Upper lobe of left lung (tissue), 6 donors: Measurements from ENCODE around the gene RNFT2. TPM values are rescaled to one million over a fixed set of nuclear protein-coding genes. Genes with fewer than 3 reads are reported as not detected.
"Not testable (repeated sequence)": the region's sequence is repeated elsewhere in the genome, so short reads cannot be mapped to it uniquely, and the experiment has no call there.

ENCODE experiments used
- ATAC-seq, 2 donors: fragments of 200-7000 bp; cut with Tn5 transposase; one replicate each; pipeline ENCODE4 v1.9.1; 2022; ENCODE audit warnings: mild to moderate bottlenecking in 2 of 2, moderate library complexity in 2 of 2; ENCODE audit not compliant: low FRiP score in 2 of 2
- DNase-seq, 2 donors: peaks; one replicate each; pipeline ENCODE4 v3.0.0-alpha.2; 2019 to 2020
- H3K27ac ChIP-seq, 4 donors: fragments of 200-600 bp; sonication (generic); one replicate each; pipeline ENCODE4 v1.5.1; 2016 to 2019
- H3K27me3 ChIP-seq, 4 donors: fragments of 200-600 bp; sonication (generic); one replicate each; pipeline ENCODE4 v1.5.1; 2017 to 2019
- H3K36me3 ChIP-seq, 4 donors: fragments of 200-600 bp; sonication (generic); one replicate each; pipeline ENCODE4 v1.5.1; 2016 to 2019
- H3K4me1 ChIP-seq, 4 donors: fragments of 200-600 bp; sonication (generic); one replicate each; pipeline ENCODE4 v1.5.1; 2018 to 2019
- H3K4me3 ChIP-seq, 4 donors: fragments of 200-600 bp; sonication (generic); one replicate each; pipeline ENCODE4 v1.5.1; 2017 to 2019; ENCODE audit warnings: mild to moderate bottlenecking in 2 of 4, moderate library complexity in 1 of 4
- H3K9me3 ChIP-seq, 4 donors: fragments of 200-600 bp; sonication (generic); one replicate each; pipeline ENCODE4 v1.5.1; 2018 to 2019
- EP300 ChIP-seq, 4 donors: sonication (generic); formaldehyde crosslinking; IDR thresholded peaks; one replicate each; pipeline ENCODE4 v1.5.1; 2017; ENCODE audit warnings: antibody characterized with exemption in 4 of 4, control low read depth in 2 of 4
- POLR2A ChIP-seq, 4 donors: fragments of 450-650 bp; IDR thresholded peaks; one replicate each; pipeline ENCODE4 v1.5.1; 2016 to 2017; ENCODE audit warnings: antibody characterized with exemption in 4 of 4, mild to moderate bottlenecking in 2 of 4
- POLR2AphosphoS5 ChIP-seq, 2 donors: sonication (generic); formaldehyde crosslinking; IDR thresholded peaks; one replicate each; pipeline ENCODE4 v1.5.1; 2017; ENCODE audit warnings: antibody characterized with exemption in 2 of 2
- WGBS, 2 donors: methylation state at CpG; one replicate each; pipeline ENCODE4 v1.1.5; 2017 to 2018; 5-methylcytosine and 5-hydroxymethylcytosine counted together
- total RNA-seq, 6 donors: library from RNA; depleted of rRNA in 4 of 6; stranded (reverse); fragments of >200 nt in 4 of 6; gene quantifications; one replicate each; pipeline versions ENCODE4 v1.1.0 to v1.2.1, GENCODE V29; 2016 to 2021
- TF ChIP-seq, protein P1 (sequence below), 6 experiments: fragments of 450-650 bp in 4 of 6; fragments of 200-600 bp in 2 of 6; sonication (generic) in 2 of 6; IDR thresholded peaks; one replicate each; pipeline ENCODE4 v1.5.1; 2016 to 2019; ENCODE audit warnings: antibody characterized with exemption in 6 of 6
- donor health status: DM: no; HTN: no; CAD: no; lungs with moderate emphysema.
- donor health status: DM: no; HTN: yes; CAD: no; lungs with severe emphysema.

RNFT2 gene
- total RNA-seq, 6 donors from 2014 or later, result 0.91 to 4.8 (median 2.1) TPM

DNA sequence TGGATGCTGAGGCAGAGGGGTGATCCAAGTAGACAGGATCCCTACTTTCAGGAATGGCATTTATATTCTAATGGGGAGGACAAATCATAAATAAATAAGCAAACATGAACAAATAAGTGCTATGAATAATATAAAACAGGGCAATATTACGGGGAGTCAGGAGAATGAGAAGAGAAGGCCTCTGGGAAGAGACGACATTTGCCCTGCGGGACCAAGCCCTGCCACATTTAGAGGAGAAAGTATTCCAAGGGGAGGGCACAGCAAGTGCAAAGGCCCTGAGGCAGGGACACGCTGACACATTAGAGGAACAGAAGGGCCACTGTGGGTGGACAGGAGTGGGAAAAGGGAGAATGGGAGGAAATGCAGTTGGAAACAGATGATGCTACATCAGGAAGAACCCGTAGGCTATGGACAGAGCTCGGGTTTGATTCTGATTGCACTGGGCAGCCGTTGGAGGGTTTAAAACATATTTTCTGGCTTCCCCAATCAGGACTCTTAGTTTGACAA lies 1.3 kb downstream of the RNFT2 start:
- Histone ChIP-seq H3K4me1 (peaks cover 11 to 20% (median 17%) of the 10 kb centered on the region in 4 donors), H3K27me3 (no peaks in the 10 kb centered on the region), H3K9me3 (no peaks in the 10 kb centered on the region), H3K36me3 (peaks cover 0 to 8% (median 4%) of the 10 kb centered on the region in 4 donors), H3K4me3 (no peak overlapping the region), H3K27ac (no peak overlapping the region)
- DNase-seq (no peak), ATAC-seq (no peak)
- 80 to 88% methylated on average over 7 of the region's 7 CpGs for WGBS, 2 donors
- TF ChIP-seq POLR2A (IDR thresholded peaks at IDR 0.05), result no peak

DNA sequence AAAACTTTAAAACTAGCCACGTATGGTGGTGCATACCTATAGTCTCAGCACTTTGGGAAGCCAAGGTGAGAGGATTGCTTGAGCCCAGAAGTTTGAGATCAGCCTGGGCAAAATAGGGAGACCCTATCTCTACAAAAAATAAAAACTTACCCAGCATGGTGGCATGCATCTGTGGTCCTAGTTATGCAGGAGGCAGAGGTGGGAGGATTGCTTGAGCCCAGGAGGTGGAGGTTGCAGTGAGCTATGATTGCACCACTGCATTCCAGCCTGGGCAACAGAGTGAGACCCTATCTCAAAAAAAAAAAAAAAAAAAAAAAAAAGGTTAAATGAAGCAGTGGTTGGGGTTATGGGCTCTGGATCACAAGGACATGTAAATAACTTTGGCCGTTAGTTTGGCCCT lies 4.7 kb downstream of the RNFT2 start:
- H3K4me1 ChIP-seq, H3K4me3 ChIP-seq, H3K36me3 ChIP-seq, DNase-seq, H3K27me3 ChIP-seq, ATAC-seq, H3K27ac ChIP-seq, H3K9me3 ChIP-seq: not testable (repeated sequence)
- 69 to 87% methylated on average over 2 of the region's 2 CpGs for WGBS, 2 donors

DNA sequence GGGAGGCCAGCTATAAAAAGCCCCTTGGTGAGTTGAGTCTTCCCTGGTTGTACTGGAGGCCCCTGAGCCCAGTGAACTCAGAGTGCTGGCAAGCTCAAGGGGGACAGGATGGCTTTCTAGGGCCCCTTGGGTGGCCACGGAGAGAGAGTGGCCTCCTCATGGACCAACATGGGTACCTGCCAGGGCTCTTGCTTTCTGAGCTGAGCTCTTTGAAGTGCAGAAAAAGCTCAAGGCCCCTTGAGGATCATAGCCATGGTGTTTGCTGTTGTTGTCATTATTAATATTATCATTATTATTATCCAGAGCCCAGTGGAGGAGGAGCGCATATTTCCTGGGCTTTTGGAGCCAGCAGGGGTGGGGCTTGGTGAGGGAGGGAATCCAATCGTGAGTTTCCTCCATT lies 6.7 kb downstream of the RNFT2 start:
- Histone ChIP-seq H3K27me3 (no peaks in the 10 kb centered on the region), H3K27ac (no peak overlapping the region), H3K36me3 (no peaks in the 10 kb centered on the region), H3K4me1 (no peaks in the 10 kb centered on the region), H3K9me3 (no peaks in the 10 kb centered on the region), H3K4me3 (no peak overlapping the region)
- 32 to 50% methylated on average over 3 of the region's 3 CpGs for WGBS, 2 donors
- no peak for ATAC-seq
- no peak for DNase-seq
- TF ChIP-seq, protein P1, sequence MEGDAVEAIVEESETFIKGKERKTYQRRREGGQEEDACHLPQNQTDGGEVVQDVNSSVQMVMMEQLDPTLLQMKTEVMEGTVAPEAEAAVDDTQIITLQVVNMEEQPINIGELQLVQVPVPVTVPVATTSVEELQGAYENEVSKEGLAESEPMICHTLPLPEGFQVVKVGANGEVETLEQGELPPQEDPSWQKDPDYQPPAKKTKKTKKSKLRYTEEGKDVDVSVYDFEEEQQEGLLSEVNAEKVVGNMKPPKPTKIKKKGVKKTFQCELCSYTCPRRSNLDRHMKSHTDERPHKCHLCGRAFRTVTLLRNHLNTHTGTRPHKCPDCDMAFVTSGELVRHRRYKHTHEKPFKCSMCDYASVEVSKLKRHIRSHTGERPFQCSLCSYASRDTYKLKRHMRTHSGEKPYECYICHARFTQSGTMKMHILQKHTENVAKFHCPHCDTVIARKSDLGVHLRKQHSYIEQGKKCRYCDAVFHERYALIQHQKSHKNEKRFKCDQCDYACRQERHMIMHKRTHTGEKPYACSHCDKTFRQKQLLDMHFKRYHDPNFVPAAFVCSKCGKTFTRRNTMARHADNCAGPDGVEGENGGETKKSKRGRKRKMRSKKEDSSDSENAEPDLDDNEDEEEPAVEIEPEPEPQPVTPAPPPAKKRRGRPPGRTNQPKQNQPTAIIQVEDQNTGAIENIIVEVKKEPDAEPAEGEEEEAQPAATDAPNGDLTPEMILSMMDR (IDR thresholded peaks at IDR 0.05), result no peak

DNA sequence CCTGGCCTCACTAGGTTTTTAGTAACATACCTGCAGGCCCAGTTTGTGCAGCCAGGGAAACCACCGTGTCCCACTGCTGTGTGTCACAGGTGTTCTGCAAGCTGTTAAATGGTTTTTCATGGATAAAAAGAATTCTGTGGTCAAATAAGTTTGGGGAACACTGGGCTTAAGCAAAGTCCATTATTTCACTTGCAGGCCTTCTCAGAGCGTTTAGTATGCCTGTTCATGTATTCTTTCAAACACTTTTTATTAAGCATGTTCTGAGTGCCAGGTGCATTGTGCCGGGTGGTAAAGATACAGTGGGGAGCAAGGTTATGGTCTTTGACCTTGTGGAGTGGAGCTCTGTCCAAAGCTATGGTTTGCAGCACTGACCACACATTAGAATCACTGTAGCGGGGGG lies 7.4 kb downstream of the RNFT2 start:
- H3K27me3 ChIP-seq, result no peaks in the 10 kb centered on the region
- 96% methylated on average over 4 of the region's 4 CpGs for WGBS, 2 donors
- no peaks in the 10 kb centered on the region for H3K4me1 ChIP-seq
- no peak for TF ChIP-seq POLR2AphosphoS5 (IDR thresholded peaks at IDR 0.05)
- no peak for TF ChIP-seq POLR2A (IDR thresholded peaks at IDR 0.05)
- TF ChIP-seq, protein P1 (IDR thresholded peaks at IDR 0.05), result no peak
- no peak for TF ChIP-seq EP300 (IDR thresholded peaks at IDR 0.05)
- DNase-seq (no peak), ATAC-seq (no peak)
- H3K9me3 ChIP-seq, result no peaks in the 10 kb centered on the region
- H3K4me3 ChIP-seq, result no peak overlapping the region
- no peaks in the 10 kb centered on the region for H3K36me3 ChIP-seq
- H3K27ac ChIP-seq, result no peak overlapping the region

DNA sequence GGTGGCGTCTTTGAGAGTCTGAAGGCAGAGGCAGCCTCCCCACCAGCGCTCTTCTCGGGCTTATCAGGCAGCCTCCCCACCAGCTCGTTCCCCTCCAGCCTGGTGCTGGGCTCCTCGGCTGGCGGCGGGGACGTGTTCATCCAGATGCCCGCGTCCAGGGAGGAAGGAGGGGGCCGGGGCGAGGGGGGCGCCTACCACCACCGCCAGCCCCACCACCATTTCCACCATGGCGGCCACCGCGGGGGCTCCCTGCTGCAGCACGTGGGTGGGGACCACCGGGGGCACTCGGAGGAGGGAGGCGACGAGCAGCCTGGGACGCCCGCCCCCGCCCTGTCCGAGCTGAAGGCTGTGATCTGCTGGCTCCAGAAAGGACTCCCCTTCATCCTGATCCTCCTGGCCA lies 11.8 kb downstream of the RNFT2 start:
- no peaks in the 10 kb centered on the region for H3K4me1 ChIP-seq
- no peaks in the 10 kb centered on the region for H3K27me3 ChIP-seq
- H3K4me3 ChIP-seq, result no peak overlapping the region
- WGBS, 2 donors, result 95 to 100% methylated on average over 4 to 26 of the region's 26 CpGs
- no peak for TF ChIP-seq POLR2AphosphoS5 (IDR thresholded peaks at IDR 0.05)
- TF ChIP-seq, protein P1 (IDR thresholded peaks at IDR 0.05), result no peak
- no peak for TF ChIP-seq EP300 (IDR thresholded peaks at IDR 0.05)
- no peak for TF ChIP-seq POLR2A (IDR thresholded peaks at IDR 0.05)
- DNase-seq, result peak in 1 of 2 donors; percentile 80
- H3K36me3 ChIP-seq, result no peaks in the 10 kb centered on the region
- H3K27ac ChIP-seq, result no peak overlapping the region
- no peak for ATAC-seq
- no peaks in the 10 kb centered on the region for H3K9me3 ChIP-seq

DNA sequence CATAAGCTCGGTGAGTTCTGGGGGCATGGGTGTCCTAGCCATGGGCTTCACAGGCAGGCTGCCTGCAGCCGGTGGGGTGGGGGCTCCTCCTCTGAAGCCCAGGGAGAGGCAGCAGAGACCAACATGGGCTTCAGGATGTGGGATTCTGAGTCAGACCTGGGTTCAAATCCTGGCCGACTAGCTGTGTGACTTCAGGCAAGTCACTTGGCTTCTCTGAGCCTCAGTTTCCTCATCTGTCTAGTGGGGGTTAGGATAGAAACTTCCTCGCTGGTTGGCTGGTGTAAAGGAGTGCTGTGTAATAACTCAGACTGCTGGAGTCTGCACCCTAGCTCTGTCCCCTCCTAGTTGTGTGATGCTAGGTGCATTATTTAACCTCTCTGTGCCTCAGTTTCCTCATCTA lies 12.2 kb downstream of the RNFT2 start:
- WGBS, 2 donors, result 90% methylated on average over 4 of the region's 4 CpGs; no CpG with 5 or more reads in 1 of the 2 donors
- H3K27me3 ChIP-seq, result no peaks in the 10 kb centered on the region
- ATAC-seq (no peak), DNase-seq (no peak)
- no peaks in the 10 kb centered on the region for H3K36me3 ChIP-seq
- no peak for TF ChIP-seq POLR2AphosphoS5 (IDR thresholded peaks at IDR 0.05)
- no peak for TF ChIP-seq EP300 (IDR thresholded peaks at IDR 0.05)
- TF ChIP-seq, protein P1 (IDR thresholded peaks at IDR 0.05), result no peak
- TF ChIP-seq POLR2A (IDR thresholded peaks at IDR 0.05), result no peak
- H3K4me3 ChIP-seq, result no peak overlapping the region
- no peaks in the 10 kb centered on the region for H3K4me1 ChIP-seq
- no peak overlapping the region for H3K27ac ChIP-seq
- H3K9me3 ChIP-seq, result no peaks in the 10 kb centered on the region

DNA sequence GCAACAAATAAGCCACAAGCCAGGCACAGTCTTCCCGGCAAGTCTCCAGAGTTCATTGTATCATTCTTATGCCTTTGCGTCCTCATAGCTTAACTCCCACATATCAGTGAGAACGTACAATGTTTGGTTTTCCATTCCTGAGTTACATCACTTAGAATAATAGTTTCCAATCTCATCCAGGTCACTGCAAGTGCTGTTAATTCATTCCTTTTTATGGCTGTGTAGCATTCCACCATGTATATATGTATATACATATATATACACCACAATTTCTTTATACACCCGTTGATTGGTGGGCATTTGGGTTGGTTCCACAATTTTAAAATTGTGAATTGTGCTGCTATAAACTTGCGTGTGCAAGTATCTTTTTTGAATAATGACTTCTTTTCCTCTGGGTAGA lies 16.0 kb downstream of the RNFT2 start:
- not testable (repeated sequence) for DNase-seq, ATAC-seq, H3K36me3 ChIP-seq, H3K27ac ChIP-seq, H3K4me3 ChIP-seq, H3K27me3 ChIP-seq, H3K9me3 ChIP-seq, H3K4me1 ChIP-seq
- 92 to 95% methylated on average over 5 of the region's 5 CpGs for WGBS, 2 donors

DNA sequence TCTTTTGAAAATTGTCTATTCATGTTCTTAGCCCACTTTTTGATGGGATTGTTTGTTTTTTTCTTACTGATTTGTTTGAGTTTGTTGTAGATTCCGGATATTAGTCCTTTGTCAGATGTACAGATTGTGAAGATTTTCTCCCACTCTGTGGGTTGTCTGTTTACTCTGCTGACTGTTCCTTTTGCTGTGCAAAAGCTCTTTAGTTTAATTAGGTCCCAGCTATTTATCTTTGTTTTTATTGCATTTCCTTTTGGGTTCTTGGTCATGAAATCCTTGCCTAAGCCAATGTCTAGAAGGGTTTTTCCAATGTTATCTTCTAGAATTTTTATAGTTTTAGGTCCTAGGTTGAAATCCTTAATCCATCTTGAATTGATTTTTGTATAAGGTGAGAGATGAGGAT lies 16.7 kb downstream of the RNFT2 start:
- H3K9me3 ChIP-seq, H3K27me3 ChIP-seq, ATAC-seq, H3K4me3 ChIP-seq, DNase-seq, H3K4me1 ChIP-seq, H3K36me3 ChIP-seq, H3K27ac ChIP-seq: not testable (repeated sequence)
- 94 to 96% methylated on average over 1 of the region's 1 CpG for WGBS, 2 donors
